Keratinocyte (primary cell): ENCODE measurements around the gene RPS21.

ENCODE experiments used
- EZH2 ChIP-seq: IDR thresholded peaks from one replicate; pipeline ENCODE4 v1.6.1; 2012; ENCODE audit warnings: inconsistent platforms, mild to moderate bottlenecking, low read length, moderate library complexity
- TF ChIP-seq, protein P1 (sequence below), 3 experiments: IDR thresholded peaks in 1 of 3; conservative IDR thresholded peaks in 1 of 3; optimal IDR thresholded peaks in 1 of 3; 2 replicates in 2 of 3; 3 replicates in 1 of 3; pipeline versions ENCODE3 to v1.5.1; 2011; ENCODE audit warnings: low read length in 3 of 3, mild to moderate bottlenecking in 3 of 3, moderate library complexity in 2 of 3, control low read depth in 1 of 3, inconsistent platforms in 1 of 3; ENCODE audit not compliant: insufficient read depth in 2 of 3; ENCODE audit errors: extremely low read depth in 1 of 3

DNA sequence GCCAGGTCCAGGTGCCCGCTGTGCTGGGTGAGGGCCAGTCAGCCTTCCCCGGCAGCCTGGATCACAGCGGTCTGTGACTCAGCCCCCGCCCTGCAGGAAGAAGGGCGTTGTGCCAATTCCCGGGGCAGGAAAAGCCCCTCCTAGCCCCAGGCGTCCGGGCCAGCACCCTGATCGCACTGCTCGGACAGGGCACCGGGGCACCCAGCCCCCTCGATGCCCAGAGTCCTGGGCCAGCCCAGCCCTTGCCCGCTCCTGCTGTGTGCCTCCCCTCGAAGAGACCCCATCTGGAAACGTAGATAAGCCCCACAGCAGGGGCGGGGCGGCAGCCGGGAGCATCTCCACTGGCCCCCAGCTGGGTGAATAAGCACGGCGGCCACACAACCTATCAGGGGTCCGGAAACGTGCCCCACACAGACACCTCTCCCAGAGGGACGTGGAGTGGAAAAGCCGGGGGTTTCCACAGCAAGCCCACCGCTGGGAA lies 29.7 kb upstream of the RPS21 start:
- TF ChIP-seq, protein P1, sequence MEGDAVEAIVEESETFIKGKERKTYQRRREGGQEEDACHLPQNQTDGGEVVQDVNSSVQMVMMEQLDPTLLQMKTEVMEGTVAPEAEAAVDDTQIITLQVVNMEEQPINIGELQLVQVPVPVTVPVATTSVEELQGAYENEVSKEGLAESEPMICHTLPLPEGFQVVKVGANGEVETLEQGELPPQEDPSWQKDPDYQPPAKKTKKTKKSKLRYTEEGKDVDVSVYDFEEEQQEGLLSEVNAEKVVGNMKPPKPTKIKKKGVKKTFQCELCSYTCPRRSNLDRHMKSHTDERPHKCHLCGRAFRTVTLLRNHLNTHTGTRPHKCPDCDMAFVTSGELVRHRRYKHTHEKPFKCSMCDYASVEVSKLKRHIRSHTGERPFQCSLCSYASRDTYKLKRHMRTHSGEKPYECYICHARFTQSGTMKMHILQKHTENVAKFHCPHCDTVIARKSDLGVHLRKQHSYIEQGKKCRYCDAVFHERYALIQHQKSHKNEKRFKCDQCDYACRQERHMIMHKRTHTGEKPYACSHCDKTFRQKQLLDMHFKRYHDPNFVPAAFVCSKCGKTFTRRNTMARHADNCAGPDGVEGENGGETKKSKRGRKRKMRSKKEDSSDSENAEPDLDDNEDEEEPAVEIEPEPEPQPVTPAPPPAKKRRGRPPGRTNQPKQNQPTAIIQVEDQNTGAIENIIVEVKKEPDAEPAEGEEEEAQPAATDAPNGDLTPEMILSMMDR (optimal IDR thresholded peaks at IDR 0.05 in 1 of 3, IDR thresholded peaks at IDR 0.05 in 1 of 3, conservative IDR thresholded peaks at IDR 0.05 in 1 of 3; ENCODE audit: extremely low read depth in 1 of 3, insufficient read depth in 2 of 3, low read length in 3 of 3) = no peak
- TF ChIP-seq EZH2 = no peak
